ENCODE data around the gene TET3.

- TF ChIP-seq EZH2 (IDR thresholded peaks at IDR 0.05) (no peak), POLR2AphosphoS5 (IDR thresholded peaks at IDR 0.05; ENCODE audit: borderline replicate concordance, low read depth, low read length) (no peak)
Observed at GRCh38 chr2:73961274-73961673, 23.4 kb upstream of the TET3 start.
